Chondrocyte (in vitro differentiated cells): ENCODE measurements around the gene GSK3B. TPM values are rescaled to one million over a fixed set of nuclear protein-coding genes. Genes with fewer than 3 reads are reported as not detected.

Experiments used
- DNase-seq: peaks from one replicate; pipeline ENCODE4 v3.0.0; 2021; ENCODE audit warnings: mixed read lengths, low spot score
- H3K27ac Mint-ChIP-seq: one replicate; pipeline ENCODE4 v1.8.0; 2021; ENCODE audit warnings: mild to moderate bottlenecking, moderate library complexity, mixed read lengths; ENCODE audit not compliant: unreplicated experiment
- H3K27me3 Mint-ChIP-seq: 2 replicates; pipeline ENCODE4 v1.8.0; 2021; ENCODE audit warnings: low read depth, mixed read lengths
- H3K36me3 Mint-ChIP-seq: 2 replicates; pipeline ENCODE4 v1.8.0; 2021; ENCODE audit warnings: low read depth, mixed read lengths
- H3K4me1 Mint-ChIP-seq: 2 replicates; pipeline ENCODE4 v1.8.0; 2021; ENCODE audit warnings: low read depth, mild to moderate bottlenecking, mixed read lengths
- H3K4me3 Mint-ChIP-seq: one replicate; pipeline ENCODE4 v1.8.0; 2021; ENCODE audit warnings: mild to moderate bottlenecking, moderate library complexity, mixed read lengths; ENCODE audit not compliant: unreplicated experiment
- H3K9me3 Mint-ChIP-seq: 2 replicates; pipeline ENCODE4 v1.8.0; 2021; ENCODE audit warnings: low read depth, mixed read lengths
- CTCF ChIP-seq: fragments of 200-600 bp; sonication (generic); IDR thresholded peaks from 2 replicates; pipeline ENCODE4 v1.5.0; 2021; ENCODE audit warnings: antibody characterized with exemption, mild to moderate bottlenecking, moderate library complexity
- total RNA-seq: library from RNA; stranded (reverse); gene quantifications from 3 replicates; pipeline ENCODE4 v1.2.1, GENCODE V29; 2021

GSK3B gene
- total RNA-seq, 1 donor from 2014 or later: 73.0 TPM

GRCh38 chr3:119829420-119829819 is 264.8 kb downstream of the GSK3B start:
- no peak for TF ChIP-seq CTCF
- Mint-ChIP-seq H3K9me3 (no peaks in the 10 kb centered on the region), H3K4me3 (no peak overlapping the region), H3K36me3 (peaks cover 11% of the 10 kb centered on the region), H3K4me1 (peaks cover 38% of the 10 kb centered on the region), H3K27me3 (no peaks in the 10 kb centered on the region), H3K27ac (no peak overlapping the region)
- no peak for DNase-seq

GRCh38 chr3:119826711-119827608 is 267.3 kb downstream of the GSK3B start:
- Mint-ChIP-seq H3K4me1 (peaks cover 26% of the 10 kb centered on the region), H3K27me3 (no peaks in the 10 kb centered on the region), H3K36me3 (peaks cover 13% of the 10 kb centered on the region), H3K4me3 (no peak overlapping the region), H3K9me3 (no peaks in the 10 kb centered on the region), H3K27ac (no peak overlapping the region)
- TF ChIP-seq CTCF: no peak
- DNase-seq: no peak

DNA sequence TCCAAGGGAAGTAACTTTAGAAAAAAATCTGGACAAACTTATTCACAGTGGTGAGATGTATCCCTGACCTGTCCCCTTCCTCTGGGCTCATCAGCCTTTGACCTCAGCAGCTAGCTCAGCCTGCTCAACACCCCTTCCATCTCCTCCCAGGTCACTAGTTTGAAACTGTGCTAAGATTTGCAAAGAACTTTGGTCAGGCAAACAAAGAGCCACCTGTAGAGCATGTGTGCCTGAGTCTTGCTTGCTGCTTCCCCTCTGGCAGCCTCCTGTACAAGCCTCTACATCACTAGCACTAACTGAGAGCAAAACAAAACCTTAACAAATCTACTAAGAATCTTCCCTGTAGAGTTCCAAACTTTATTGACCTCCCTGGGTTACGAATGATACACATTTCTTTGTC is 268.4 kb downstream of the GSK3B start:
- Mint-ChIP-seq H3K9me3 (no peaks in the 10 kb centered on the region), H3K4me1 (peaks cover 16% of the 10 kb centered on the region), H3K27me3 (no peaks in the 10 kb centered on the region), H3K27ac (no peak overlapping the region), H3K4me3 (no peak overlapping the region), H3K36me3 (peaks cover 13% of the 10 kb centered on the region)
- no peak for DNase-seq
- no peak for TF ChIP-seq CTCF

- no peak overlapping the region for H3K4me3 Mint-ChIP-seq
- DNase-seq: no peak
- no peak for TF ChIP-seq CTCF
- H3K4me1 Mint-ChIP-seq: no peaks in the 10 kb centered on the region
- no peaks in the 10 kb centered on the region for H3K27me3 Mint-ChIP-seq
- no peaks in the 10 kb centered on the region for H3K9me3 Mint-ChIP-seq
- H3K36me3 Mint-ChIP-seq: peaks cover 5% of the 10 kb centered on the region
- H3K27ac Mint-ChIP-seq: no peak overlapping the region
Observed at GRCh38 chr3:119819806-119820205, 274.4 kb downstream of the GSK3B start.

DNA sequence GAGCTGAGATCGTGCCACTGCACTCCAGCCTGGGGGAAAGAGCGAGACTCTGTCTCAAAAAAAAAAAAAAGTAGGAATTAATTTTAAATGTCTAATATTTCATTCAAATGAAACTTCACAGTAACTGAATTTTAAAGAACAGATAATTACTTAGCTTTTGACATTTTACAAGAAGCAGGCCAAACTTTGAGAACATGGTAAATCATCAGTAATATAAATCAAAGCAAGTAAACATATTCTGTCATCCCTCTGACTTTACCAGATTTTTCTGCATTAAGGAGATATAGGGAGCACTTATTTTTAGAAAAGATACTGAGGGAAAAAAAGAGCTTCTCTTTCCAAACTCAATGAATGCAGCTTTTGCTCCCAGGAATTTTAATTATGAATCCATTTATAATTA is 275.3 kb downstream of the GSK3B start:
- TF ChIP-seq CTCF: no peak
- Mint-ChIP-seq H3K4me1 (no peaks in the 10 kb centered on the region), H3K9me3 (no peaks in the 10 kb centered on the region), H3K4me3 (no peak overlapping the region), H3K36me3 (peaks cover 5% of the 10 kb centered on the region), H3K27me3 (no peaks in the 10 kb centered on the region), H3K27ac (no peak overlapping the region)
- no peak for DNase-seq
